SJSA1 (cell line): ENCODE data around the gene FAM204A. TPM values are rescaled to one million over a fixed set of nuclear protein-coding genes. Genes with fewer than 3 reads are reported as not detected.

ENCODE experiments used
- DNase-seq, 2 experiments: peaks; one replicate each; pipeline ENCODE4 v3.0.0-alpha.2; 2015 to 2020; ENCODE audit warnings: low spot score in 2 of 2, low read depth in 1 of 2
- H3K27ac ChIP-seq: fragments of 250-450 bp; sonication (Bioruptor Pico); 2 replicates; pipeline ENCODE4 v1.5.1; 2020; ENCODE audit warnings: mild to moderate bottlenecking, moderate library complexity
- H3K27me3 ChIP-seq: fragments of 250-450 bp; sonication (Bioruptor Pico); replicated peaks from 2 replicates; pipeline ENCODE4 v1.5.1; 2020; ENCODE audit warnings: mild to moderate bottlenecking, moderate library complexity
- H3K36me3 ChIP-seq: fragments of 250-450 bp; sonication (Bioruptor Pico); 2 replicates; pipeline ENCODE4 v1.5.1; 2020; ENCODE audit warnings: mild to moderate bottlenecking
- H3K4me1 ChIP-seq: fragments of 250-450 bp; sonication (Bioruptor Pico); replicated peaks from 2 replicates; pipeline ENCODE4 v1.6.1; 2021; ENCODE audit warnings: mild to moderate bottlenecking
- H3K4me3 ChIP-seq: fragments of 250-450 bp; sonication (Bioruptor Pico); 2 replicates; pipeline ENCODE4 v1.5.1; 2020; ENCODE audit warnings: mild to moderate bottlenecking
- H3K9me3 ChIP-seq: fragments of 250-450 bp; sonication (Bioruptor Pico); replicated peaks from 2 replicates; pipeline ENCODE4 v1.5.1; 2020; ENCODE audit warnings: mild to moderate bottlenecking
- total RNA-seq: library from RNA; depleted of rRNA; stranded (reverse); fragments of >200 nt; shearing (Covaris generic); gene quantifications from 2 replicates; pipeline ENCODE4 v1.2.3, GENCODE V29; 2014

FAM204A gene
- total RNA-seq, 1 experiment from 2014 or later, result 117 TPM

DNA sequence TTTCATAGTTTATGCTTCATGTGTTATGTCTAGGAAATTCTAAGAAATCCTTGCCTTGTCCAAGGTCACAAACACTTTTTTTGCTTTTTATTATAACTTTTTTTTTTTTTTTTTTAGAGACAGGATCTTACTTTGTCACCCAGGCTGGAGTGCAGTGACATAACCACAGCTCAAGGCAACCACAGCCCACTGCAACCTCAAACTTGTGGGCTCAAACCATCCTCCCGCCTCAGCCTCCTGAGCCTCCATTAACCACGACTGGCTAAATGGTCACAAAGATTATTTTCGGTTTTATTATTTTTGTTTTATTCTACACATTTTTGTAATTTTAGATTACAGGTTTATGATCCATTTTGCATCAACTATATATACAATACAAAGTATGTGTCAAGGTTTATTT lies 7.1 kb upstream of the FAM204A start:
- Histone ChIP-seq H3K27me3 (peaks cover 6% of the 10 kb centered on the region), H3K9me3 (no peaks in the 10 kb centered on the region), H3K4me1 (no peaks in the 10 kb centered on the region), H3K4me3 (no peak overlapping the region), H3K27ac (no peak overlapping the region), H3K36me3 (no peaks in the 10 kb centered on the region)
- DNase-seq, result no peak

GRCh38 chr10:118343549-118343948 lies 1.4 kb upstream of the FAM204A start:
- peaks cover 3% of the 10 kb centered on the region; the same call in 1 of the 2 replicates for H3K36me3 ChIP-seq
- H3K4me1 ChIP-seq, result peaks cover 5% of the 10 kb centered on the region; the same call in 1 of the 2 replicates
- no peak overlapping the region for H3K27ac ChIP-seq
- no peaks in the 10 kb centered on the region; the same call in 1 of the 2 replicates for H3K9me3 ChIP-seq
- no peak for DNase-seq
- peaks cover 6% of the 10 kb centered on the region for H3K27me3 ChIP-seq
- no peak overlapping the region for H3K4me3 ChIP-seq

- H3K36me3 ChIP-seq, result peaks cover 3% of the 10 kb centered on the region; the same call in 1 of the 2 replicates
- no peak overlapping the region for H3K27ac ChIP-seq
- H3K4me3 ChIP-seq, result no peak overlapping the region
- peaks cover 6% of the 10 kb centered on the region for H3K27me3 ChIP-seq
- peaks cover 5% of the 10 kb centered on the region; the same call in 1 of the 2 replicates for H3K4me1 ChIP-seq
- DNase-seq, result no peak
- H3K9me3 ChIP-seq, result no peaks in the 10 kb centered on the region; the same call in 1 of the 2 replicates
These were observed 991 bp upstream of the FAM204A start for GRCh38 chr10:118343115-118343514.

DNA sequence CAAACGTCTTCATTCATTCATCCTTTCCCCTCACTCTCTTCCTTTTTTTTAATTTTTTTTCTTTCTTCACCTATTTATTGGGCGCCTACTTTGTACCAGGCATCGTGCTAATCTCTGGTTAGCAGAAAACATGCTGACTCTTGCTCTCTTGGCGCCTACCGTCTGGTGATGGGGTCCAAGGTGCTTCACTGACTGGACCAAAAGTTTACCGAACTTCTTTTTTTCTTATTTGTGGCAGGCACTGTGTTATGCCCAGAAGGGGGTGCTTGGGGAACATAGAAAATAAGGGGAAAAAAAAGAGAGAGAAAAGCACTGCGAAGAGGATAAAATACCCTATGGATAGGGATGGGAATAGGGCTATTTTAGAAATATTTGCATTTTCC lies 505 bp upstream of the FAM204A start:
- H3K36me3 ChIP-seq, result peaks cover 3% of the 10 kb centered on the region; the same call in 1 of the 2 replicates
- H3K4me3 ChIP-seq, result peak overlapping the region; percentile 82
- peak overlapping the region; percentile 37; the same call in 1 of the 2 replicates for H3K27ac ChIP-seq
- peaks cover 6% of the 10 kb centered on the region for H3K27me3 ChIP-seq
- peaks cover 5% of the 10 kb centered on the region; the same call in 1 of the 2 replicates for H3K4me1 ChIP-seq
- H3K9me3 ChIP-seq, result no peaks in the 10 kb centered on the region; the same call in 1 of the 2 replicates
- no peak for DNase-seq

DNA sequence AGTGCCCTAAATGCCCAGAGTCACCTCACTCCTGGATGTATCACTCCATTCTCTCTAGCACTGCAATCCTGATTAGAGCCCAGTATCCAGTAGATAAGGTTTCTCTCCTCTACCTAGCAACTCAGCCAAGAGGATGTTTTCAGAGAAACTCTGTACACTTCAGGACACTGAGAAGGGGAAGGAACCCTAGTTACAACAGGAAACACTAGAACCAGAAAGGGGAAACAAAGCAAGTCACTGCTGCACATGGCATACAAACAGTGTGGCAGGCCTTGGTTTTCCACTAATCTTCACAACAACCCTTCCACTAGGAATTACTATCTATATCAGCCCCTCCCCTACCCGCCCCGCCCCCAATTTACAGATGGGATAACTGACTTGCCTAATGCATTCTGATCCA lies 1.6 kb downstream of the FAM204A start:
- H3K9me3 ChIP-seq, result no peaks in the 10 kb centered on the region; the same call in 1 of the 2 replicates
- H3K27me3 ChIP-seq, result no peaks in the 10 kb centered on the region; the same call in 1 of the 2 replicates
- H3K4me1 ChIP-seq, result peaks cover 5% of the 10 kb centered on the region; the same call in 1 of the 2 replicates
- DNase-seq, result no peak
- peaks cover 13% of the 10 kb centered on the region for H3K36me3 ChIP-seq
- no peak overlapping the region for H3K4me3 ChIP-seq
- H3K27ac ChIP-seq, result no peak overlapping the region

DNA sequence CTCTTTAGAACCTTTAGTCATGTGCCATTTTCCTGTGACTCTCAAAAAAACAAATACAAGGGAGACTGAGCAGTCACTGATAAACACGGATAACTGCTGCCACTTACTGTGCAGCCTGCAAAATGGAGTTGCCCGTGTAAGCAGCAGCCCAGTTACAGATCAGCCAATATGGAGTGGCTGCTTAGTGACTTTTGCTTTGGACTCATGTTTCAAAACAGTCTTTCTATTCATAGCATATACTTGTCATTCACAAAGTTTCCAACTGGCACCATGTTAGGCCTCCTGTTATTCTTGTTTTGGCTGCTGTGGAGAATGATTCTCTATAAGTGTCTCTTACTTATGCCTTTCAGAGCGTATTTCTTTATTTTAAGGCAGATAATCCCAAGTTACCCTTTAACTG lies 3.0 kb downstream of the FAM204A start:
- no peak for DNase-seq
- Histone ChIP-seq H3K4me1 (peaks cover 5% of the 10 kb centered on the region; the same call in 1 of the 2 replicates), H3K27me3 (no peaks in the 10 kb centered on the region), H3K9me3 (no peaks in the 10 kb centered on the region; the same call in 1 of the 2 replicates), H3K27ac (no peak overlapping the region), H3K4me3 (no peak overlapping the region), H3K36me3 (peaks cover 27% of the 10 kb centered on the region)

DNA sequence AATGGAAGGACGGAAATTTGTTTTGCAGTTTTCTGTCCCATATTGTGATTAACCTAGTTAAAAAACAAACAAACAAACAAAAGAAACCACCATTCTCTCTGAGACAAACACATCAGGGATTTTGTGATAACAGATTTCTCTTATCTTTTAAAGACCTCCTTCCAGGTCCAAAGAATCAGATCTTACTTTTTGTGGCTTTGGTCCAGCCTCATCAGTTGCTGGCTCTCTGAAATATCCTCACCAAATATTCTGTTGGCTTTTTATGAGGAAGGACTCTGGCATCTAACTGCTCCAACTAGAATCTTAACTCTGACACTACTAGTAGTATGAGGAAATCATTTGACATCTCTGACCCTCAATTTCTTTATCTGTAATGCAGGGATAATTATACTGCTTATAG lies 4.8 kb downstream of the FAM204A start:
- H3K36me3 ChIP-seq, result peaks cover 41% of the 10 kb centered on the region
- H3K9me3 ChIP-seq, result no peaks in the 10 kb centered on the region; the same call in 1 of the 2 replicates
- H3K27me3 ChIP-seq, result no peaks in the 10 kb centered on the region
- H3K4me1 ChIP-seq, result peaks cover 5% of the 10 kb centered on the region; the same call in 1 of the 2 replicates
- no peak for DNase-seq
- H3K4me3 ChIP-seq, result no peak overlapping the region
- no peak overlapping the region for H3K27ac ChIP-seq

DNA sequence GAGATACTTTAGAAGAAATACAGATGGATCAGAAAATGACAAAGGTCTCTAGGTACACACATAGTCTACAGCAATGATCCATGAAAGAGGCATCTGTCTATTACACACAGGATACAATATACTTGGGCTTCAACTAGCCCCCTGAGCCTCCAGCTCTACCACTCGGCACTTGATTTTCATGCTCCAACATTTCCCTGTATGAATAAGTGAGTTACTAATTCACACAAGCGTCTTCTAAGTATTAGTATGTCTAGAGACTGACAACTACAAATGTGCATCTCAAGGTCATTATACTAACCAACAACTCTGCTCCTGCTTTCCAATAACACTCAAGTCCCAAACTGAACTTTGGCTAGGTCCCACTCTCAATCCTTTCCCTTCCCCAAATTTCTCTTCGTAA lies 8.3 kb downstream of the FAM204A start:
- Histone ChIP-seq H3K27me3 (no peaks in the 10 kb centered on the region), H3K4me3 (no peak overlapping the region), H3K9me3 (no peaks in the 10 kb centered on the region), H3K4me1 (no peaks in the 10 kb centered on the region), H3K27ac (no peak overlapping the region), H3K36me3 (peaks cover 63% of the 10 kb centered on the region)
- no peak for DNase-seq

GRCh38 chr10:118332948-118333710 lies 9.0 kb downstream of the FAM204A start:
- Histone ChIP-seq H3K27me3 (no peaks in the 10 kb centered on the region), H3K36me3 (peaks cover 68% of the 10 kb centered on the region)
- DNase-seq, result no peak

GRCh38 chr10:118332236-118332635 lies 9.9 kb downstream of the FAM204A start:
- Histone ChIP-seq H3K9me3 (no peaks in the 10 kb centered on the region), H3K27me3 (no peaks in the 10 kb centered on the region), H3K4me3 (no peak overlapping the region), H3K36me3 (peaks cover 77% of the 10 kb centered on the region), H3K4me1 (no peaks in the 10 kb centered on the region), H3K27ac (no peak overlapping the region)
- no peak for DNase-seq

More at GRCh38 chr10:118332948-118333710, 9.0 kb downstream of the FAM204A start:
- H3K4me3 ChIP-seq, result no peak overlapping the region
- H3K9me3 ChIP-seq, result no peaks in the 10 kb centered on the region
- H3K4me1 ChIP-seq, result no peaks in the 10 kb centered on the region
- no peak overlapping the region for H3K27ac ChIP-seq

GRCh38 chr10:118330295-118331076 lies 11.6 kb downstream of the FAM204A start:
- peaks cover 81% of the 10 kb centered on the region for H3K36me3 ChIP-seq
- no peak for DNase-seq
- H3K27me3 ChIP-seq, result no peaks in the 10 kb centered on the region
- H3K9me3 ChIP-seq, result no peaks in the 10 kb centered on the region
- no peaks in the 10 kb centered on the region for H3K4me1 ChIP-seq
- H3K27ac ChIP-seq, result no peak overlapping the region
- H3K4me3 ChIP-seq, result no peak overlapping the region

- peaks cover 66% of the 10 kb centered on the region for H3K36me3 ChIP-seq
- no peak overlapping the region for H3K27ac ChIP-seq
- H3K4me1 ChIP-seq, result no peaks in the 10 kb centered on the region
- no peaks in the 10 kb centered on the region for H3K9me3 ChIP-seq
- DNase-seq, result no peak
- H3K4me3 ChIP-seq, result no peak overlapping the region
- H3K27me3 ChIP-seq, result no peaks in the 10 kb centered on the region
These were observed 18.0 kb downstream of the FAM204A start for GRCh38 chr10:118324140-118324539.

DNA sequence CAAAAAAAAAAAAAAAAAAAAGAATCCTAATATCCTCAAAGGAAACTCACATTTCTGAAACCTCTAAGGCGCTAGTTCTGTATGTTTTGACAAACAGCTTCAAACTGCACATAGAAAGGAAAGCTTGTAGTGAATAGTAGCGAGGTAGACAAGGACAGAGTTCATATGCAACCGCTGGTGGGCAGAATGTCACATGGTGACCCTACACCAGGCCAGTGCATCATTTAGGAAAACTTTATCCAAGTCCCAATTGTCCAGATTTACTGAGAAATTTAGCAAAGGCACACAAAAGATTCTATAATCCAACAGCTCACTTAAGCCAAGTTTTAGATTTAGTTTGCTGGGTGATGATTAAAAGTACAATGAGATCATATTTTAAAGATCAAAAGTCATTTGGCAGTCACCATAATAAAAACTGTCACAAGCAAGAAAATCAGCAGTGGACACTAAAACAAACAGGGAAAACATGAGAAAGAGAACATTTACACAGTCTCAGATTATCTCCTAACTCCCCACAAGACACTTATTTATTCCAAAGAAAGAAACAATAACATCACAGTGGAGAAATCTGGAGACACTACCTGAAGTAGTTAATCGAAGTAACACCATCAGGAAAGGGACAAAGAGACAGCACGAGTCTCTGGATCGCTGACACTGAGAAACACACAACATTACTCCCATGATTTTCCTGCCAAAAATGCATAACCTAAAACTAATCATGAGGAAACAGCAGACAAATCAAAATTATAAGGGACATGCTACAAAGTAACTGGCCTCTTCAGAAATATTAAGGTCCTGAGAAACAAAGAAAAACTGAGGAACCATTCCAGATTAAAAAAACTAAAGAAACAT lies 20.2 kb downstream of the FAM204A start:
- H3K9me3 ChIP-seq, result no peaks in the 10 kb centered on the region
- H3K36me3 ChIP-seq, result peaks cover 52% of the 10 kb centered on the region
- no peak overlapping the region for H3K27ac ChIP-seq
- no peak overlapping the region for H3K4me3 ChIP-seq
- H3K27me3 ChIP-seq, result no peaks in the 10 kb centered on the region
- no peak for DNase-seq
- H3K4me1 ChIP-seq, result no peaks in the 10 kb centered on the region
